SK-N-SH (cell line): ENCODE data around the gene L1TD1.

ENCODE experiments used
- ELF1 ChIP-seq: IDR thresholded peaks from 2 replicates; pipeline ENCODE4 v1.4.0; 2012
- EP300 ChIP-seq, 2 experiments: IDR thresholded peaks; 2 replicates each; pipeline versions ENCODE4 v1.4.0 to v1.6.1; 2012; ENCODE audit warnings: borderline replicate concordance in 1 of 2, low read depth in 1 of 2, low read length in 1 of 2
- FOSL2 ChIP-seq: IDR thresholded peaks from 2 replicates; pipeline ENCODE4 v1.4.0; 2012; ENCODE audit warnings: low read depth, mild to moderate bottlenecking, moderate library complexity, borderline replicate concordance
- FOXM1 ChIP-seq: IDR thresholded peaks from 2 replicates; pipeline ENCODE4 v1.4.0; 2012; ENCODE audit warnings: low read depth, mild to moderate bottlenecking
- GABPA ChIP-seq: IDR thresholded peaks from 2 replicates; pipeline ENCODE4 v1.4.0; 2012; ENCODE audit warnings: low read depth, mild to moderate bottlenecking
- NRF1 ChIP-seq: IDR thresholded peaks from 2 replicates; pipeline ENCODE4 v1.6.1; 2012; ENCODE audit warnings: low read depth, mild to moderate bottlenecking, low read length
- POLR2AphosphoS5 ChIP-seq: IDR thresholded peaks from 2 replicates; pipeline ENCODE4 v1.6.1; 2012; ENCODE audit warnings: low read depth, low read length
- SMC3 ChIP-seq: IDR thresholded peaks from 2 replicates; pipeline ENCODE4 v1.6.1; 2012; ENCODE audit warnings: low read depth, low read length, improper control_type of control experiment
- TAF1 ChIP-seq: IDR thresholded peaks from 2 replicates; pipeline ENCODE4 v1.6.1; 2012; ENCODE audit warnings: low read depth, mild to moderate bottlenecking, low read length, moderate library complexity, borderline replicate concordance
- YY1 ChIP-seq: IDR thresholded peaks from 2 replicates; pipeline ENCODE4 v1.4.0; 2012; ENCODE audit warnings: low read depth, mild to moderate bottlenecking
- TF ChIP-seq, protein P1 (sequence below): fragments of 200-600 bp; sonication (generic); IDR thresholded peaks from 2 replicates; pipeline ENCODE4 v1.6.1; 2017; ENCODE audit warnings: antibody characterized with exemption, mild to moderate bottlenecking, moderate library complexity
- TF ChIP-seq, protein P2 (sequence below): IDR thresholded peaks from 2 replicates; pipeline ENCODE4; 2012

DNA sequence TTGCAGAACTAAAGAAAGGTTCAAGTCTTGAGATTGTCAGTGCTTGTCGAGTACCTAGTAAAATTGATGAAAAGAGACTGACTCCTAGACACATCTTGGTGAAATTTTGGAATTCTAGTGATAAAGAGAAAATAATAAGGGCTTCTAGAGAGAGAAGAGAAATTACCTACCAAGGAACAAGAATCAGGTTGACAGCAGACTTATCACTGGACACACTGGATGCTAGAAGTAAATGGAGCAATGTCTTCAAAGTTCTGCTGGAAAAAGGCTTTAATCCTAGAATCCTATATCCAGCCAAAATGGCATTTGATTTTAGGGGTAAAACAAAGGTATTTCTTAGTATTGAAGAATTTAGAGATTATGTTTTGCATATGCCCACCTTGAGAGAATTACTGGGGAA, 16.3 kb downstream of the L1TD1 start:
- TF ChIP-seq, protein P1, sequence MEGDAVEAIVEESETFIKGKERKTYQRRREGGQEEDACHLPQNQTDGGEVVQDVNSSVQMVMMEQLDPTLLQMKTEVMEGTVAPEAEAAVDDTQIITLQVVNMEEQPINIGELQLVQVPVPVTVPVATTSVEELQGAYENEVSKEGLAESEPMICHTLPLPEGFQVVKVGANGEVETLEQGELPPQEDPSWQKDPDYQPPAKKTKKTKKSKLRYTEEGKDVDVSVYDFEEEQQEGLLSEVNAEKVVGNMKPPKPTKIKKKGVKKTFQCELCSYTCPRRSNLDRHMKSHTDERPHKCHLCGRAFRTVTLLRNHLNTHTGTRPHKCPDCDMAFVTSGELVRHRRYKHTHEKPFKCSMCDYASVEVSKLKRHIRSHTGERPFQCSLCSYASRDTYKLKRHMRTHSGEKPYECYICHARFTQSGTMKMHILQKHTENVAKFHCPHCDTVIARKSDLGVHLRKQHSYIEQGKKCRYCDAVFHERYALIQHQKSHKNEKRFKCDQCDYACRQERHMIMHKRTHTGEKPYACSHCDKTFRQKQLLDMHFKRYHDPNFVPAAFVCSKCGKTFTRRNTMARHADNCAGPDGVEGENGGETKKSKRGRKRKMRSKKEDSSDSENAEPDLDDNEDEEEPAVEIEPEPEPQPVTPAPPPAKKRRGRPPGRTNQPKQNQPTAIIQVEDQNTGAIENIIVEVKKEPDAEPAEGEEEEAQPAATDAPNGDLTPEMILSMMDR = no peak
- TF ChIP-seq EP300 (IDR thresholded peaks at IDR 0.05; ENCODE audit: borderline replicate concordance in 1 of 2, low read depth in 1 of 2, low read length in 1 of 2) = no peak
- TF ChIP-seq GABPA = no peak
- no peak for TF ChIP-seq ELF1
- no peak for TF ChIP-seq SMC3
- no peak for TF ChIP-seq TAF1
- TF ChIP-seq FOXM1 = no peak
- TF ChIP-seq, protein P2, sequence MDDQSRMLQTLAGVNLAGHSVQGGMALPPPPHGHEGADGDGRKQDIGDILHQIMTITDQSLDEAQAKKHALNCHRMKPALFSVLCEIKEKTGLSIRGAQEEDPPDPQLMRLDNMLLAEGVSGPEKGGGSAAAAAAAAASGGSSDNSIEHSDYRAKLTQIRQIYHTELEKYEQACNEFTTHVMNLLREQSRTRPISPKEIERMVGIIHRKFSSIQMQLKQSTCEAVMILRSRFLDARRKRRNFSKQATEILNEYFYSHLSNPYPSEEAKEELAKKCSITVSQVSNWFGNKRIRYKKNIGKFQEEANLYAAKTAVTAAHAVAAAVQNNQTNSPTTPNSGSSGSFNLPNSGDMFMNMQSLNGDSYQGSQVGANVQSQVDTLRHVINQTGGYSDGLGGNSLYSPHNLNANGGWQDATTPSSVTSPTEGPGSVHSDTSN = no peak
- TF ChIP-seq POLR2AphosphoS5 = no peak
- no peak for TF ChIP-seq NRF1
- TF ChIP-seq YY1 = no peak
- no peak for TF ChIP-seq FOSL2
